GM13976 (cell line): ENCODE results near the gene OLFM1.

Experiments used
- DNase-seq: peaks from one replicate; pipeline ENCODE4 v3.0.0; 2012; ENCODE audit warnings: low spot score
- in situ Hi-C: fragments of 300-500 bp; cut with MboI; formaldehyde crosslinking; loops from one replicate; pipeline ENCODE4 v1.12.0; 2022; ENCODE audit warnings: low sequenced_read_pairs, mixed read lengths, inconsistent platforms; ENCODE audit not compliant: unreplicated experiment
- TF ChIP-seq, protein P1 (sequence below): IDR thresholded peaks from 2 replicates; pipeline ENCODE4 v1.5.1; 2012; ENCODE audit warnings: borderline replicate concordance, mild to moderate bottlenecking; ENCODE audit not compliant: insufficient read depth; ENCODE audit errors: extremely low read depth, missing control alignments, control extremely low read depth

Gene OLFM1

DNA sequence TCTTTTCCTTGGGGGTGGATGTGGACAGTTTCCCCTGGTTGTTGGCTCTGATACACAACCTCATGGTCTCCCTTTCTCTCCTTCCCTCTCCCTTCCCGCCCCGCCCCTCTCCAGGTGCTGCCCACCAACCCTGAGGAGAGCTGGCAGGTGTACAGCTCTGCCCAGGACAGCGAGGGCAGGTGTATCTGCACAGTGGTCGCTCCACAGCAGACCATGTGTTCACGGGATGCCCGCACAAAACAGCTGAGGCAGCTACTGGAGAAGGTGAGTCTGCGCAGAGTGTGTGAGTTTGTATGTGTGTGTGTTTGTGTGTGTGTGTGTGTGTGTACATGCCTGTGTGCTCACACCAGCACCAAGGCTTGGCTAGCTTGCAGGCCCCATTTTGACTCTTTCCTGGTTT lies 2.6 kb downstream of the OLFM1 start:
- in situ Hi-C loops: loop anchor here (25.0 kb wide), 1 partner anchor 322 kb away; no protein-coding TSS in a partner anchor
- DNase-seq: no peak
- TF ChIP-seq, protein P1, sequence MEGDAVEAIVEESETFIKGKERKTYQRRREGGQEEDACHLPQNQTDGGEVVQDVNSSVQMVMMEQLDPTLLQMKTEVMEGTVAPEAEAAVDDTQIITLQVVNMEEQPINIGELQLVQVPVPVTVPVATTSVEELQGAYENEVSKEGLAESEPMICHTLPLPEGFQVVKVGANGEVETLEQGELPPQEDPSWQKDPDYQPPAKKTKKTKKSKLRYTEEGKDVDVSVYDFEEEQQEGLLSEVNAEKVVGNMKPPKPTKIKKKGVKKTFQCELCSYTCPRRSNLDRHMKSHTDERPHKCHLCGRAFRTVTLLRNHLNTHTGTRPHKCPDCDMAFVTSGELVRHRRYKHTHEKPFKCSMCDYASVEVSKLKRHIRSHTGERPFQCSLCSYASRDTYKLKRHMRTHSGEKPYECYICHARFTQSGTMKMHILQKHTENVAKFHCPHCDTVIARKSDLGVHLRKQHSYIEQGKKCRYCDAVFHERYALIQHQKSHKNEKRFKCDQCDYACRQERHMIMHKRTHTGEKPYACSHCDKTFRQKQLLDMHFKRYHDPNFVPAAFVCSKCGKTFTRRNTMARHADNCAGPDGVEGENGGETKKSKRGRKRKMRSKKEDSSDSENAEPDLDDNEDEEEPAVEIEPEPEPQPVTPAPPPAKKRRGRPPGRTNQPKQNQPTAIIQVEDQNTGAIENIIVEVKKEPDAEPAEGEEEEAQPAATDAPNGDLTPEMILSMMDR: no peak

DNA sequence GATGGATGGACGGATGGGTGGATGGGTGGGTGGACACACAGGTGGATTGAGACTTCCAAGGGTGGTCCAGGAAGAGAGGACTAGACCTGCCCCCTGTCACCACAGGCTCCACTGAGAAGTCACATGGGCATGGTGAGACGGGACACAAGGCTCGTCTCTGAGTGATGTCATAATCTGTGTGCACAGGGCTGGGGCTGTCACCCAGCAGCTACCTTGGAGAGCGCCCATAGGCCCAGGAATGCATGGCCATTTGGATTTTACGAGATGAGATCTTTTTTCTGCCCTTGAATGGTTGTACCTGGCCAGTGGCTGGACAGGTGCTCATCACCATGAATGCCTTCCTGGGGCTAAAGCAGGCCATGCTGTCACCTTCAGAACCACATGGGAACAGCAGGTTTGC lies 3.1 kb downstream of the OLFM1 start:
- in situ Hi-C loops: loop anchor here (25.0 kb wide), 1 partner anchor 322 kb away; no protein-coding TSS in a partner anchor
- TF ChIP-seq, protein P1: no peak
- no peak for DNase-seq

DNA sequence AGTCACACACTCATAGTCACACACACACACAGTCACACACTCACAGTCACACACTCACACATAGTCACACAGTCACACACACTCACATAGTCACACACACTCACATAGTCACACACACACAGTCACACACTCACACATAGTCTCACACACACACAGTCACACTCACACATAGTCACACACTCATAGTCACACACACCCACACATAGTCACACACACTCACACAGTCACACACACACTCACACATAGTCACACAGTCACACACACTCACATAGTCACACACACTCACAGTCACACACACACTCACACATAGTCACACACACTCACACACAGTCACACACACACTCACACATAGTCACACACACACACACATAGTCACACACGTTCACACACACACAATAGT lies 4.1 kb downstream of the OLFM1 start:
- TF ChIP-seq, protein P1: no peak
- in situ Hi-C loops: loop anchor here (25.0 kb wide), 1 partner anchor 321 kb away; no protein-coding TSS in a partner anchor

DNA sequence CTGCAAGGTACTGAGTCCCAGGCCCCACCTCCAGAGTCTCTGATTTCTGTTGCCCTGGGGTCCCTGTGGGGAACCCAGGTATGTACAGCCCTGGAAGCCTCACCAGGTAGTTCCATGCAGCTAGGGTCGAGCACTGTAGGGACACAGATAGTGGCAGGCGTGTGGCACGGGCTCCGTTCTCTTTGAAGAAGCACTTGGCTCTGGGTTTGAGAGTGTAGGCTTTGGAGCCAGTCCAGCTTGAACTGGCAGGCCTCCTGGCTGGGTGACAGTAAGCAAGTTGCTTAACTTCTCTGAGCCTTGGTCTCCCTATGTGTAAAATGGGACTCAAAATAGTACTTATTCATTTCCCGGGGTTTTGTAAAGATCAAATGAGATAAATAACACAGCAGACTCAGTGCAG lies 5.6 kb downstream of the OLFM1 start:
- in situ Hi-C loops: loop anchor here (25.0 kb wide), 1 partner anchor 319 kb away; no protein-coding TSS in a partner anchor
- no peak for DNase-seq
- TF ChIP-seq, protein P1: no peak

More for the DNA sequence above, 4.1 kb downstream of the OLFM1 start:
- no peak for DNase-seq

DNA sequence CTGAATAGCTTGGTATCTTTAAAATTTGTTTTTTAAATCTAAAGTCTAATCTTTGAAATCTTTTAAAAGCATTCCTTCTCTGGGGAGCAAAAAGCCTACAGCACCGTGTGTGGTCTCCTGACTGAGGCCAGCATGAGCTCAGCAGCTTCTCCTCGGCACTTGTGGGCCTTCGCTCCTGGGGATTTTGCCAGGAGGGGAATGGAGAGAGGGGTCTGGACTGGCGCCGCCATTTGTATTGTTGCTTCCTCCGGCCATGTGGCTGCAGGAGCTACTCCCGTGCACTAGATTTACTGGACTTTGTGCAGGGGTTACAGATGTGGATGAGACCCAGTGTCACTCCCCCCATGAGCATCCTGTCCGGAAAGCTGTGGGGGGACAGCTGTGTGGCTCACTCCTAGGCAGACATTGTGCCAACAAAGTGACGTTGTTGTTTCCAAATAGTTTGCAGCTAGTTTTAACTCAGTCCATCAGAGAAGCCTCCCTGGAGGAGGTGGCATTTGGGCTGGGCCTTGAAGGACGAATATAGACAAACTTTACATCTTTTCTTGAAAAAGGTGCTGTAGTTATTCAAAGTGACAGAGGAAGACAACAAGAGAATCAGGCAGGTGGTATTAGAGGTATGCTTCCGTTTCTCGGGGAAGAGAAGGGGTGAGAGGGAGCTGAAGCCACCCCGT lies 6.6 kb downstream of the OLFM1 start:
- TF ChIP-seq, protein P1: no peak
- no peak for DNase-seq
- in situ Hi-C loops: loop anchor here (25.0 kb wide), 1 partner anchor 318 kb away; no protein-coding TSS in a partner anchor

DNA sequence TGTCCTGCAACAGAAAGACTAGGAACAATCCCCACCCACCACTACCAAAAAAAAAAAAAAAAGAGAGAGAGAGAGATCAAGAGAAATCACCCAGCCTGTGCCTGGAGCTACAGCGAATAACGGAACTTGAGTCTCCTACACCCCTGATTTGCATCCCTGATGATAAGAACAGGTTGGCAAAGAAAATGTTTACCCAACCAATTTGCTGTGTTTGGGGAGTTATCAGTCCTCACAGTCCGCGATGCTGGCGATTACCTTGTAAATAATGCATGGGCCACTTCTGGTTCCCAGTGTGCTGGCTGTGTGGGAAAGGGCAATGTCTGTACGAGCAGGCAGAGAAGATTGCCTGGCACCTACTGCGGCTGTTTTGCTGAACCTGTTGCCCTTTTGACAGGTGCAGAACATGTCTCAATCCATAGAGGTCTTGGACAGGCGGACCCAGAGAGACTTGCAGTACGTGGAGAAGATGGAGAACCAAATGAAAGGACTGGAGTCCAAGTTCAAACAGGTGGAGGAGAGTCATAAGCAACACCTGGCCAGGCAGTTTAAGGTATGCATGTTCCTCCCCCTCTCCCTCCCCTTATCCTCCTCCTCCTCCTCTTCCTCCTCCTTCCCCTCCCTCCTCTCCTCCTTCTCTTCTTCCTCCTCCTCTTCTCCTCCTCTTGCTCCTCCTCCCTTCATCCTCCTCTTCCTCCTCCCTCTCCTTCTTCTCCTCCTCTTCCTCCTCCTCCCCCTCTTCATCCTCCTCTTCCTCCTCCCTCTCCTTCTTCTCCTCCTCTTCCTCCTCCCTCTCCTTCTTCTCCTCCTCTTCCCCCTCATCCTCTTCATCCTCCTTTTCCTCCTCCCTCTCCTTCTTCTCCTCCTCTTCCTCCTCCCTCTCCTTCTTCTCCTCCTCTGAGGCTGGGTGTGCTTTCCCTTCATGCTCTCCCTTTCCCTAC lies 8.3 kb downstream of the OLFM1 start:
- TF ChIP-seq, protein P1: no peak
- in situ Hi-C loops: loop anchor here (25.0 kb wide), 1 partner anchor 317 kb away; no protein-coding TSS in a partner anchor
- DNase-seq: no peak
